Kidney epithelial cell (primary cell): ENCODE results near the gene RABGAP1. TPM values are rescaled to one million over a fixed set of nuclear protein-coding genes. Genes with fewer than 3 reads are reported as not detected.

Source experiments
- DNase-seq: peaks from one replicate; pipeline ENCODE4 v3.0.0-alpha.2; 2010; ENCODE audit warnings: low read depth
- H3K27me3 ChIP-seq: 2 replicates; pipeline ENCODE4 v1.6.0; 2011; ENCODE audit warnings: low read length; ENCODE audit not compliant: control insufficient read depth, insufficient read depth
- H3K36me3 ChIP-seq: 2 replicates; pipeline ENCODE4 v1.5.1; 2011; ENCODE audit warnings: low read length; ENCODE audit not compliant: control insufficient read depth, insufficient read depth
- H3K4me3 ChIP-seq: 2 replicates; pipeline ENCODE4 v1.5.1; 2011; ENCODE audit warnings: low read depth, mild to moderate bottlenecking, control low read depth, low read length
- CTCF ChIP-seq: IDR thresholded peaks from 2 replicates; pipeline ENCODE4 v1.5.1; 2011; ENCODE audit warnings: mild to moderate bottlenecking, moderate library complexity, low read length, control low read depth, inconsistent platforms; ENCODE audit not compliant: insufficient read depth, poor library complexity, severe bottlenecking
- total RNA-seq: library from RNA; depleted of rRNA; stranded (reverse); fragments of >200 nt; gene quantifications from 2 replicates; pipeline ENCODE4 v1.2.3, GENCODE V29; 2015

The RABGAP1 gene
- total RNA-seq, 1 donor from 2014 or later: 19.1 TPM

- no peaks in the 10 kb centered on the region for H3K27me3 ChIP-seq
- H3K4me3 ChIP-seq: no peak overlapping the region
- no peak for DNase-seq
- TF ChIP-seq CTCF: no peak
- peaks cover 4% of the 10 kb centered on the region for H3K36me3 ChIP-seq
Observed at GRCh38 chr9:123107639-123108285, 166.9 kb downstream of the RABGAP1 start.

GRCh38 chr9:123108976-123109375 is 168.2 kb downstream of the RABGAP1 start:
- Histone ChIP-seq H3K27me3 (no peaks in the 10 kb centered on the region), H3K36me3 (peaks cover 3% of the 10 kb centered on the region), H3K4me3 (no peak overlapping the region)
- TF ChIP-seq CTCF: no peak
- no peak for DNase-seq

DNA sequence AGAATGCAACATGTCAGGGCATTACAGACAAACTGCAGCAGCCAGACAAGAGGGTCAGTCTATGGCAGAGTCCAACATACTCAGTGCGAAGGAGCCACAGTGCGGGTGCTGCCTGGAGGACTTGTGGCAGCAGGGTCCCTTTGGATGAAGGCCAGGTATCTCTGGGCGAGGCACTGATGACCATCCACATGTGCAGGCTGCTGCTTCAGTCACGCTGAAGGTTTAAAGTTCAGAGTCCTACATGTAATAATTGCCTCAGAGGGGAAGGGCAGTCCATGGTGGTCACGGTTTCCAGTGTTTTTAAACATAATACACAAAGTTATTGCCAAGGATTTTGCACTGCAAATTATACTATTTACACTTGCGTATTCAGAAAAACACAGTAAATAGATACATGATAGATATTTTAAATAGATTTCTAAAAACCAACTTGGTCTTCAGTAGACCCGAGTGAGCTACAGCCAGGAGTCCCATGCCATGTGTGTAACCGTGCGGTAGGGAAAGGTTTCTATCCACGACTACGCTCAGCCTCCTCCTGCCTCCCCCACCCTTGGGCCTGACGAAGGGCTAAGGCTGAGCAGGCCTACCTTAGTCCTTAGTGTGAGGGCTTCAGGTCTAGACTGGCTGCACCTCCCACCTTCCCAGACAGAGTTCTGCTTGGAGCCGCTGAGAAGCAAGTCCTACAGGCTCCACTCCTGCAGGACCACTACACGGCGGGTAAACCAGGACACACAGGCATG is 168.9 kb downstream of the RABGAP1 start:
- no peak overlapping the region for H3K4me3 ChIP-seq
- no peak for DNase-seq
- no peak for TF ChIP-seq CTCF
- H3K27me3 ChIP-seq: no peaks in the 10 kb centered on the region
- H3K36me3 ChIP-seq: peaks cover 1% of the 10 kb centered on the region

- no peak for DNase-seq
- TF ChIP-seq CTCF: no peak
- H3K27me3 ChIP-seq: no peaks in the 10 kb centered on the region
- no peak overlapping the region for H3K4me3 ChIP-seq
- H3K36me3 ChIP-seq: peaks cover 1% of the 10 kb centered on the region
Observed at GRCh38 chr9:123111427-123112014, 170.7 kb downstream of the RABGAP1 start.

DNA sequence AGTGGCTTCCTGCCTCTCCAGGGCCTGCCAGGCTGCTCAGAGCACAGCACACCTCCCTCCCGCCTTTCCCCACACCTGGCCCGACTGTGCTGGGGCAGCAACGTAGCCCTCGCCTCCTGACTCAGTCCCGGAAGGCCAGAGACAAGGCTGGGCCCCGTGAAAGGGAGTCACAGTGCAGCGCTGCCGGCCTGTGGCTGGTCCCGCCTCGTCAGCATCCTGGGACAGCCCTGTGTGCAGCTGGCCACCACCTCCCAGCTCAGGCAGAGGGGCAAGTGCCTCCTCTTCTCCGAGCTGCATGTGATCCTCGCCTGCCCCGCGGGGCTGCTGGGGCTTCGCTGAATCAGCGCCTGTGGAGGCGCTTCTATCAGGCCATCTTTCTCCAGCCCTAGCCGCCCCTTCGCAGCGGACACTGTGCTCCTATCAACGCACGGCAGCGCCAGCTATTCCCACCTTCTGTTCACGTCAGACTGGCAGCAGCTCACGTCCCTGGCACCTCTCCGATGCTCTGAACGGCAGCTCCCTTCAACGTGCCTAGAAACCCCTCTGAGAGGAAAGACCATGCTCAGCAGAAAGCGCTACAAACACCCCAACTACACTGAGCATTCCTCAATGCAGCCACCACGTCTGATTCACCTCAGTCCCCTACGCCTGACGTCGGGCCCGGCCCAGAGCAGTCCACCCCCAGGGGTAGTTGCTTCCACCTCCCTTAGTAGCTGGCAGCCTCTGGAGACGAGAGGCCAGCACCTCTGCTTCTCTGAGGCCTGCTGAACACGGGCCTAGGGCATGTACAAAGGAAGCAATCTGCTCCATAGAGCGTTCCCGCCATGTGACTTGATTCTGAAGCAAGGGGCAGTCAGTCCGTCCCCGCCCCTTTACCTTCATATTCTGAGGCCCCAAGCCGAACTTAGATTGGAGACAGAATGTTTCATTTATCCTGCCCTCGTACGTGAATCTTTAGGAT is 171.5 kb downstream of the RABGAP1 start:
- Histone ChIP-seq H3K27me3 (no peaks in the 10 kb centered on the region), H3K36me3 (peaks cover 1% of the 10 kb centered on the region), H3K4me3 (no peak overlapping the region)
- no peak for TF ChIP-seq CTCF
- DNase-seq: no peak
